ENCODE results near the gene C5orf34.
"Not testable (repeated sequence)": the region's sequence is repeated elsewhere in the genome, so short reads cannot be mapped to it uniquely, and the experiment has no call there.

- TF ChIP-seq CTCF, EP300, POLR2A (IDR thresholded peaks at IDR 0.05): not testable (repeated sequence)
Observed at GRCh38 chr5:43465455-43465854, 49.5 kb downstream of the C5orf34 start.
